Left lung (tissue), 10 donors: ENCODE measurements around the gene DNAL4. TPM values are rescaled to one million over a fixed set of nuclear protein-coding genes. Genes with fewer than 3 reads are reported as not detected.

ENCODE experiments used
- ATAC-seq: fragments of 200-7000 bp; cut with Tn5 transposase; one replicate; pipeline ENCODE4 v1.9.1; 2020; ENCODE audit warnings: moderate library complexity
- DNase-seq, 4 donors: peaks; one replicate each; pipeline ENCODE4 v3.0.0-alpha.2; 2013 to 2020
- H3K27ac ChIP-seq, 2 donors: fragments of 200-600 bp; sonication (generic) in 1 of 2; one replicate each; pipeline versions ENCODE4 v1.5.0 to v1.8.0; 2020 to 2021
- H3K27me3 ChIP-seq, 2 donors: fragments of 200-600 bp; sonication (generic) in 1 of 2; one replicate each; pipeline versions ENCODE4 v1.5.0 to v1.8.0; 2020 to 2021
- H3K36me3 ChIP-seq, 2 donors: fragments of 200-600 bp; sonication (generic) in 1 of 2; one replicate each; pipeline versions ENCODE4 v1.5.0 to v1.8.0; 2020 to 2021
- H3K4me1 ChIP-seq, 2 donors: fragments of 200-600 bp; one replicate each; pipeline ENCODE4 v1.8.0; 2021
- H3K4me3 ChIP-seq, 2 donors: fragments of 200-600 bp; sonication (generic) in 1 of 2; one replicate each; pipeline versions ENCODE4 v1.5.0 to v1.8.0; 2020 to 2021; ENCODE audit warnings: mild to moderate bottlenecking in 1 of 2
- H3K9me3 ChIP-seq, 2 donors: fragments of 200-600 bp; sonication (generic) in 1 of 2; one replicate each; pipeline versions ENCODE4 v1.5.0 to v1.8.0; 2020 to 2021
- CTCF ChIP-seq, 2 donors: fragments of 200-600 bp; sonication (generic) in 1 of 2; IDR thresholded peaks; one replicate each; pipeline versions ENCODE4 v1.5.0 to v1.8.0; 2021; ENCODE audit warnings: antibody characterized with exemption in 2 of 2
- intact Hi-C, 2 donors: fragments of 100-400 bp; cut with DNase I; formaldehyde crosslinking; loops; one replicate each; pipeline versions ENCODE4 v1.11.2 to v1.14.2; 2022
- polyA plus RNA-seq, 6 donors: library from polyadenylated mRNA; unstranded; fragments of 120-200 nt; gene quantifications; one replicate each; pipeline ENCODE4 v1.2.1, GENCODE V29; 2013; ENCODE audit not compliant: insufficient read length in 6 of 6
- total RNA-seq, 2 donors: library from RNA; stranded (reverse); fragmentation: NEBNext Ultra II Directional; extraction: Animal tissue kit (Norgen Biotek cat#: 25700); gene quantifications; one replicate each; pipeline ENCODE4 v1.2.1, GENCODE V29; 2021
- donor health status: DM: no; HTN: yes; CAD: no.
- donor health status: DM: no; HTN: no; CAD: no.

DNAL4 gene
- total and polyA plus RNA-seq, 8 donors: 16.3 to 36.4 (median 34.0) TPM

- ATAC-seq (no peak), DNase-seq (no peak)
- intact Hi-C loops: no loop called here
Observed at GRCh38 chr22:38828191-38828590, 34.2 kb upstream of the DNAL4 start.

DNA sequence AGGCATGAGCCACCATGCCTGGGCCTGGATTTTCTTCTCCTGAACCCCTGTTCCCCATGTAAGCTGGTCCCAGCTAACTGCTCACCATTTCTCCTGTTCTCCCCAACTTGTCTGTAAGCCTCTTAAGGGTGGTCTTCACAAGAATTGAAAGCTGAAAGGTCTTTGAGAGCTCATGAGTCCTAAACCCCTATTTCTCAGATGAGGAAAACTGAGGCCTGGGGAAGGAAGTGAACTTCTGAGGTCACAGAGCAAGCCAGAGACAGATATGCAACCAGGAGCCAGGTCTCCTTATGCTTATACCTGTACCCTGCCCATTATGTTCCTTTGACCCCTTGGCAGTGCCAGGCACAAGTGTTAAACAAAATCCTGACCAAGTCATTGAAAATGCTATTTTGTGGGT is 33.6 kb upstream of the DNAL4 start:
- Histone ChIP-seq H3K9me3 (no peaks in the 10 kb centered on the region), H3K36me3 (no peaks in the 10 kb centered on the region), H3K4me3 (no peak overlapping the region), H3K27me3 (no peaks in the 10 kb centered on the region), H3K27ac (no peak overlapping the region), H3K4me1 (peaks cover 0 to 5% of the 10 kb centered on the region in 2 donors)
- ATAC-seq: no peak
- no peak for DNase-seq
- no peak for TF ChIP-seq CTCF (IDR thresholded peaks at IDR 0.05)
- intact Hi-C loops: no loop called here

More at GRCh38 chr22:38828191-38828590, 34.2 kb upstream of the DNAL4 start:
- Histone ChIP-seq H3K4me1 (peaks cover 0 to 5% of the 10 kb centered on the region in 2 donors), H3K27ac (no peak overlapping the region), H3K36me3 (no peaks in the 10 kb centered on the region), H3K9me3 (no peaks in the 10 kb centered on the region), H3K4me3 (no peak overlapping the region), H3K27me3 (no peaks in the 10 kb centered on the region)
- no peak for TF ChIP-seq CTCF (IDR thresholded peaks at IDR 0.05)

- DNase-seq (no peak), ATAC-seq (no peak)
- H3K27me3 ChIP-seq: no peaks in the 10 kb centered on the region
- peaks cover 0 to 5% of the 10 kb centered on the region in 2 donors for H3K4me1 ChIP-seq
- intact Hi-C loops: no loop called here
- no peaks in the 10 kb centered on the region for H3K36me3 ChIP-seq
- H3K4me3 ChIP-seq: no peak overlapping the region
- no peak for TF ChIP-seq CTCF (IDR thresholded peaks at IDR 0.05)
- H3K27ac ChIP-seq: no peak overlapping the region
- H3K9me3 ChIP-seq: no peaks in the 10 kb centered on the region
Observed at GRCh38 chr22:38826801-38827200, 32.9 kb upstream of the DNAL4 start.

DNA sequence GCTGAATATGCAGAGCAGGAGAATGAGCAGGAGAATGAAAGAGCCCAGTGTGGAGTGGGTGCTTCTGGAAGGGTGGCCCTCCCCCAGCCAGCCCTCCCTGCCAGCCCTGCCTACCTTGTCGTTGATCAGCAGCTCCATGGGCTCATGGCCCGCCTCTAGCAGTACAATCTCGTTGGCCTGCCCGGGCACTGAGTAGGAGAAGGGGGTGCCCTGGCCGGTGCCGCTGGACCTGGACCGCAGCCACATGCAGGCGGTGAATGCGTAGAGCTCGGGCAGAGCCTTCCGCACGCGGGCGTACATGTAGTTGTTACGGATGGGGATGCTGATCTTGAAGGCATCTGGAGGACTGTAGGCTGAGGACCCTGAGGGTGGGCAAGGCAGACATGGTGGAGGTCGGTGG is 32.4 kb upstream of the DNAL4 start:
- TF ChIP-seq CTCF (IDR thresholded peaks at IDR 0.05): no peak
- no peaks in the 10 kb centered on the region for H3K27me3 ChIP-seq
- intact Hi-C loops: no loop called here

DNA sequence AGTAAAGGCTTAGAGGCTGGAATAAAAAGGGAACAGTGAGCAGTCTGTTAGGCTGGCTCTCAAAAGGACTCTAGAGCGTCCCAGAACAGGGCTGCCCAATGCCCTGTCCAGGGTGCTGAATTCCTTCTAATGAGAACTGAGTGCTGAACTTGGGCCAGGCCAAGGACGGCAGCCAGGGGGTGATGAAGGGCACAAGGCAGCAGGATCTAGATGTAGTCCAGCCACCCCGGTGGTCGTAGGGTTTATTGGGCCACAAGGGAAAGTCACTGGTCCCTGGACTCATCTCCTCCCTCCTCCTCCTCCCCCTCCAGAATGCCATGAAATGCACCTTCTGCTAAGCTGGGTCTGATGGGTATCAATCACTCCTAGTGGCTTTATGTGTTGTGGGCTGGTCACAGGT is 30.6 kb upstream of the DNAL4 start:
- ATAC-seq (peak; percentile 95), DNase-seq (peak in 2 of 4 donors; percentile 76 to 89)
- H3K4me1 ChIP-seq: no peaks in the 10 kb centered on the region
- no peak overlapping the region for H3K4me3 ChIP-seq
- no peaks in the 10 kb centered on the region for H3K36me3 ChIP-seq
- H3K9me3 ChIP-seq: no peaks in the 10 kb centered on the region
- H3K27me3 ChIP-seq: no peaks in the 10 kb centered on the region
- TF ChIP-seq CTCF (IDR thresholded peaks at IDR 0.05): peak in 1 of 2 donors; percentile 17
- intact Hi-C loops: no loop called here
- no peak overlapping the region for H3K27ac ChIP-seq

More for the DNA sequence above, 32.4 kb upstream of the DNAL4 start:
- Histone ChIP-seq H3K9me3 (no peaks in the 10 kb centered on the region), H3K36me3 (no peaks in the 10 kb centered on the region), H3K4me3 (no peak overlapping the region), H3K4me1 (peaks cover 0 to under 1% of the 10 kb centered on the region in 2 donors), H3K27ac (no peak overlapping the region)
- ATAC-seq (no peak), DNase-seq (no peak)
